A549 (cell line): ENCODE data around the gene CHST11. TPM values are rescaled to one million over a fixed set of nuclear protein-coding genes. Genes with fewer than 3 reads are reported as not detected.

Experiments used
- ATAC-seq, 2 experiments: fragments of 200-7000 bp in 1 of 2; fragments of >200 bp in 1 of 2; cut with Nextera tagmentation in 1 of 2; cut with Tn5 transposase in 1 of 2; 3 replicates each; pipeline versions ENCODE4 v1.8.0 to v1.9.1; 2018 to 2020; ENCODE audit warnings: mild to moderate bottlenecking in 1 of 2, moderate library complexity in 1 of 2
- CTCF ChIA-PET: fragments of 300-600 bp; sonication (Branson Sonifier 250); formaldehyde crosslinking; extraction: SDS; loops from one replicate; lab custom pipeline; 2021; ENCODE audit warnings: antibody characterized with exemption, inconsistent platforms; lab: Yijun Ruan, JAX
- POLR2A ChIA-PET: fragments of 350-600 bp; formaldehyde crosslinking; extraction: SDS; loops from one replicate; lab custom pipeline; 2021; ENCODE audit warnings: antibody characterized with exemption, inconsistent platforms; lab: Yijun Ruan, JAX
- DNase-seq, 2 experiments: peaks; one replicate each; pipeline versions ENCODE4 v3.0.0 to v3.0.0-alpha.2; 2011 to 2016; ENCODE audit warnings: low read depth in 1 of 2, low spot score in 1 of 2
- FAIRE-seq: peaks from 2 replicates; lab custom pipeline; 2011; peaks lifted over from hg19 to GRCh38; lab: Jason Lieb, UNC
- H3K27ac ChIP-seq, 2 experiments: fragments of >200 bp; sonication (Bioruptor Twin); formaldehyde crosslinking; 3 replicates each; pipeline ENCODE4 v1.5.1; 2016 to 2017
- H3K4me1 ChIP-seq: fragments of >200 bp; sonication (Bioruptor Twin); formaldehyde crosslinking; 3 replicates; pipeline ENCODE4 v1.6.1; 2016
- H3K4me2 ChIP-seq: fragments of >200 bp; sonication (Bioruptor Twin); formaldehyde crosslinking; 3 replicates; pipeline ENCODE4 v1.6.1; 2016
- H3K4me3 ChIP-seq: fragments of >200 bp; sonication (Bioruptor Twin); formaldehyde crosslinking; 3 replicates; pipeline ENCODE4 v1.5.1; 2016
- H3K9me3 ChIP-seq: fragments of >200 bp; sonication (Bioruptor Twin); formaldehyde crosslinking; 3 replicates; pipeline ENCODE4 v1.6.1; 2016
- ATOH8 ChIP-seq: fragments of 250-450 bp; sonication (Bioruptor Pico); IDR thresholded peaks from 2 replicates; pipeline ENCODE4 v1.5.0; 2020; ENCODE audit warnings: low read depth, mild to moderate bottlenecking, moderate library complexity
- BCL3 ChIP-seq: fragments of >200 bp; sonication (Bioruptor Twin); formaldehyde crosslinking; IDR thresholded peaks from 3 replicates; pipeline ENCODE4 v1.6.1; 2016
- CBX2 ChIP-seq: fragments of 200-600 bp; sonication (generic); IDR thresholded peaks from 2 replicates; pipeline ENCODE4 v1.6.1; 2016; ENCODE audit warnings: low read depth, mild to moderate bottlenecking, borderline replicate concordance
- CBX8 ChIP-seq: fragments of 200-600 bp; sonication (generic); IDR thresholded peaks from 2 replicates; pipeline ENCODE4 v1.6.1; 2016
- CEBPB ChIP-seq, 2 experiments: fragments of >200 bp in 1 of 2; sonication (Bioruptor Twin) in 1 of 2; formaldehyde crosslinking in 1 of 2; IDR thresholded peaks; 2 replicates each; pipeline ENCODE4 v1.6.1; 2012 to 2016
- ESRRA ChIP-seq: fragments of 150-350 bp; IDR thresholded peaks from 2 replicates; pipeline ENCODE4 v1.6.1; 2014; ENCODE audit warnings: mild to moderate bottlenecking, low read length, borderline replicate concordance
- FOSB ChIP-seq: fragments of 250-450 bp; sonication (Bioruptor Pico); IDR thresholded peaks from 2 replicates; pipeline ENCODE4 v1.5.0; 2020; ENCODE audit warnings: mild to moderate bottlenecking, moderate library complexity
- HDAC2 ChIP-seq: fragments of 200-600 bp; sonication (generic); IDR thresholded peaks from 2 replicates; pipeline ENCODE4 v1.6.1; 2016
- HES2 ChIP-seq: fragments of >200 bp; sonication (Bioruptor Twin); formaldehyde crosslinking; IDR thresholded peaks from 2 replicates; pipeline ENCODE4 v1.6.1; 2016
- HOXA7 ChIP-seq: fragments of 250-450 bp; sonication (Bioruptor Pico); IDR thresholded peaks from 2 replicates; pipeline ENCODE4 v1.5.0; 2020; ENCODE audit warnings: mild to moderate bottlenecking, moderate library complexity
- HOXB5 ChIP-seq: fragments of 250-450 bp; sonication (Bioruptor Pico); IDR thresholded peaks from 2 replicates; pipeline ENCODE4 v1.5.0; 2020; ENCODE audit warnings: mild to moderate bottlenecking, moderate library complexity
- JUN ChIP-seq, 2 experiments: fragments of >200 bp; sonication (Bioruptor Twin); formaldehyde crosslinking; IDR thresholded peaks; 2 replicates in 1 of 2; 3 replicates in 1 of 2; pipeline ENCODE4 v1.6.1; 2016 to 2017
- KDM1A ChIP-seq: fragments of 200-600 bp; sonication (generic); IDR thresholded peaks from 2 replicates; pipeline ENCODE4 v1.6.1; 2016; ENCODE audit warnings: low read depth, mild to moderate bottlenecking
- KDM5A ChIP-seq: fragments of 200-600 bp; sonication (generic); IDR thresholded peaks from 2 replicates; pipeline ENCODE4 v1.6.1; 2016; ENCODE audit warnings: antibody characterized with exemption, mild to moderate bottlenecking
- MAFK ChIP-seq: fragments of 450-650 bp; IDR thresholded peaks from 2 replicates; pipeline ENCODE4 v1.6.1; 2014; ENCODE audit not compliant: partially characterized antibody
- NPAS2 ChIP-seq: fragments of 250-450 bp; sonication (Bioruptor Pico); IDR thresholded peaks from 2 replicates; pipeline ENCODE4 v1.8.0; 2022; ENCODE audit warnings: mild to moderate bottlenecking, moderate library complexity, borderline replicate concordance
- NR3C1 ChIP-seq: fragments of >200 bp; sonication (Bioruptor Twin); formaldehyde crosslinking; IDR thresholded peaks from 3 replicates; pipeline ENCODE4 v1.6.1; 2017
- PHF8 ChIP-seq: fragments of 200-600 bp; sonication (generic); IDR thresholded peaks from 2 replicates; pipeline ENCODE4 v1.6.1; 2016; ENCODE audit warnings: low read depth, mild to moderate bottlenecking, antibody characterized with exemption, moderate library complexity, borderline replicate concordance
- POLR2A ChIP-seq: IDR thresholded peaks from 2 replicates; pipeline ENCODE4 v1.6.1; 2012; ENCODE audit warnings: mild to moderate bottlenecking, low read length
- RAD21 ChIP-seq, 2 experiments: fragments of >200 bp in 1 of 2; sonication (Bioruptor Twin) in 1 of 2; formaldehyde crosslinking in 1 of 2; IDR thresholded peaks in 1 of 2; conservative IDR thresholded peaks in 1 of 2; 2 replicates in 1 of 2; 3 replicates in 1 of 2; pipeline ENCODE4 v1.6.1; 2012 to 2018; ENCODE audit warnings: inconsistent platforms in 1 of 2
- REST ChIP-seq: fragments of 200-600 bp; sonication (generic); IDR thresholded peaks from 2 replicates; pipeline ENCODE4 v1.6.1; 2016; ENCODE audit warnings: antibody characterized with exemption, mild to moderate bottlenecking, moderate library complexity
- SMC3 ChIP-seq: fragments of >200 bp; sonication (Bioruptor Twin); formaldehyde crosslinking; IDR thresholded peaks from 3 replicates; pipeline ENCODE4 v1.6.1; 2018; ENCODE audit warnings: inconsistent platforms
- USF2 ChIP-seq: fragments of 450-650 bp; IDR thresholded peaks from 2 replicates; pipeline ENCODE4 v1.6.1; 2014; ENCODE audit warnings: antibody characterized with exemption
- WGBS: methylation state at CpG from one replicate; pipeline ENCODE4 v1.1.6; 2017; ENCODE audit errors: missing lambda C conversion rate; 5-methylcytosine and 5-hydroxymethylcytosine counted together
- polyA plus RNA-seq, 4 experiments: library from polyadenylated mRNA; depleted of rRNA in 3 of 4; stranded (reverse); fragments of >200 nt; fragmentation: RNase III in 1 of 4; extraction: RNeasy Plus Mini Kit Qiagen cat#74134 plus additional on column Dnase treatment in 1 of 4; gene quantifications; 2 replicates in 3 of 4; 3 replicates in 1 of 4; pipeline ENCODE4 v1.2.3, GENCODE V29; 2011 to 2017

The CHST11 gene
- polyA plus RNA-seq, 2 of the 4 experiments (the other 2 are of a cell fraction) = 19.2 to 21.8 TPM

- TF ChIP-seq REST = no peak
- TF ChIP-seq NPAS2 (CRISPR knock-in tag) = no peak
- TF ChIP-seq FOSB = no peak
- TF ChIP-seq RAD21 (conservative IDR thresholded peaks at IDR 0.05 in 1 of 2, IDR thresholded peaks at IDR 0.05 in 1 of 2) = no peak
- TF ChIP-seq HOXB5 (CRISPR knock-in tag) = no peak
- no peak for TF ChIP-seq CBX2
Observed at GRCh38 chr12:104637604-104638003, 180.9 kb downstream of the CHST11 start (continued).

- FAIRE-seq (no peak), DNase-seq (no peak), ATAC-seq (no peak)
- Histone ChIP-seq H3K4me2 (no peak overlapping the region), H3K4me1 (no peaks in the 10 kb centered on the region), H3K9me3 (no peaks in the 10 kb centered on the region), H3K4me3 (no peak overlapping the region), H3K27ac (no peak overlapping the region)
- CTCF ChIA-PET = interaction anchor here (1.3 kb wide), 1 partner anchor 9 kb away, joined by 6 read pairs; no protein-coding TSS in a partner anchor
- POLR2A ChIA-PET = no interaction called here
- TF ChIP-seq BCL3 = no peak
- no peak for TF ChIP-seq CBX8
- no peak for TF ChIP-seq JUN (IDR thresholded peaks at IDR 0.05)
- TF ChIP-seq ATOH8 (CRISPR knock-in tag) = no peak
- TF ChIP-seq HDAC2 = no peak
- no peak for TF ChIP-seq RAD21 (conservative IDR thresholded peaks at IDR 0.05 in 1 of 2, IDR thresholded peaks at IDR 0.05 in 1 of 2)
- TF ChIP-seq MAFK = no peak
- TF ChIP-seq REST = no peak
- TF ChIP-seq SMC3 = no peak
- TF ChIP-seq POLR2A = no peak
- TF ChIP-seq USF2 = no peak
- TF ChIP-seq KDM5A = no peak
- no peak for TF ChIP-seq HES2
- TF ChIP-seq HOXA7 (CRISPR knock-in tag) = no peak
- TF ChIP-seq NR3C1 = no peak
- no peak for TF ChIP-seq KDM1A
- no peak for TF ChIP-seq ESRRA
- no peak for TF ChIP-seq CEBPB (IDR thresholded peaks at IDR 0.05)
- no peak for TF ChIP-seq PHF8
- 93% methylated on average over 4 of the region's 4 CpGs for WGBS
Observed at GRCh38 chr12:104638218-104638850, 181.6 kb downstream of the CHST11 start.
